B cell (primary cell): ENCODE data around the gene CBX5. TPM values are rescaled to one million over a fixed set of nuclear protein-coding genes. Genes with fewer than 3 reads are reported as not detected.

Experiments
- ATAC-seq: fragments of 200-7000 bp; cut with Tn5 transposase; one replicate; pipeline ENCODE4 v1.10.0; 2021; ENCODE audit warnings: low read depth, mild to moderate bottlenecking, moderate number of reproducible peaks, moderate library complexity
- CTCF ChIA-PET: fragments of 350-600 bp; sonication (Branson Sonifier 250); formaldehyde crosslinking; loops from one replicate; lab custom pipeline; 2021; ENCODE audit warnings: antibody characterized with exemption, inconsistent platforms; lab: Charles Lee
- POLR2A ChIA-PET: fragments of 350-600 bp; sonication (Branson Sonifier 250); formaldehyde crosslinking; loops from one replicate; lab custom pipeline; 2021; ENCODE audit warnings: antibody characterized with exemption; lab: Charles Lee
- DNase-seq: peaks from one replicate; pipeline ENCODE4 v3.0.0; 2013
- H2AFZ ChIP-seq: 2 replicates; pipeline ENCODE4 v1.6.1; 2012; ENCODE audit warnings: mild to moderate bottlenecking, low read depth, low read length; ENCODE audit not compliant: insufficient read depth, poor library complexity, severe bottlenecking
- H3K27ac ChIP-seq, 2 donors: 1 replicate in 1 of 2; 2 replicates in 1 of 2; pipeline ENCODE4 v1.5.1; 2012 to 2013; ENCODE audit warnings: low read length in 2 of 2, mild to moderate bottlenecking in 2 of 2, moderate library complexity in 1 of 2
- H3K27me3 ChIP-seq, 4 experiments: fragments of 200-600 bp in 1 of 4; sonication (generic) in 1 of 4; replicated peaks in 1 of 4; 1 replicate in 2 of 4; 2 replicates in 2 of 4; pipeline versions ENCODE4 v1.6.1 to v1.7.0; 2013 to 2016; ENCODE audit warnings: low read length in 3 of 4, mild to moderate bottlenecking in 2 of 4, mixed read lengths in 1 of 4, moderate library complexity in 1 of 4; ENCODE audit not compliant: insufficient read depth in 4 of 4, control insufficient read depth in 3 of 4; ENCODE audit errors: control extremely low read depth in 1 of 4
- H3K36me3 ChIP-seq, 2 experiments: replicated peaks in 1 of 2; 1 replicate in 1 of 2; 2 replicates in 1 of 2; pipeline versions ENCODE4 v1.6.1 to v1.7.1; 2013; ENCODE audit warnings: low read length in 1 of 2; ENCODE audit not compliant: insufficient read depth in 2 of 2, control insufficient read depth in 1 of 2; ENCODE audit errors: control extremely low read depth in 1 of 2, extremely low read depth in 1 of 2
- H3K4me1 ChIP-seq, 2 donors: fragments of 200-600 bp in 1 of 2; sonication (generic) in 1 of 2; 1 replicate in 1 of 2; 2 replicates in 1 of 2; pipeline versions ENCODE4 v1.5.1 to v1.6.1; 2013 to 2017; ENCODE audit warnings: low read length in 2 of 2; ENCODE audit not compliant: control insufficient read depth in 2 of 2, insufficient read depth in 2 of 2
- H3K4me2 ChIP-seq: replicated peaks from 2 replicates; pipeline ENCODE3; 2012; ENCODE audit warnings: mild to moderate bottlenecking, low read depth, low read length; ENCODE audit not compliant: poor library complexity, severe bottlenecking
- H3K4me3 ChIP-seq, 5 experiments: fragments of 200-600 bp in 1 of 5; sonication (generic) in 1 of 5; 1 replicate in 3 of 5; 2 replicates in 2 of 5; pipeline versions ENCODE4 v1.5.1 to v1.7.0; 2011 to 2016; ENCODE audit warnings: low read length in 4 of 5, mild to moderate bottlenecking in 4 of 5, low read depth in 2 of 5, control low read depth in 1 of 5, moderate library complexity in 1 of 5; ENCODE audit not compliant: insufficient read depth in 1 of 5; ENCODE audit errors: control extremely low read depth in 1 of 5, extremely low read depth in 1 of 5
- H3K79me2 ChIP-seq: fragments of 200-600 bp; sonication (generic); one replicate; pipeline ENCODE4 v1.6.0; 2016; ENCODE audit warnings: low read length; ENCODE audit not compliant: control insufficient read depth, insufficient read depth
- H3K9ac ChIP-seq: fragments of 200-600 bp; sonication (generic); 2 replicates; pipeline ENCODE4 v1.6.1; 2017; ENCODE audit warnings: mild to moderate bottlenecking, low read length, moderate library complexity
- H3K9me3 ChIP-seq, 3 donors: one replicate each; pipeline versions ENCODE4 v1.6.1 to v1.7.1; 2013; ENCODE audit warnings: low read length in 2 of 3; ENCODE audit not compliant: control insufficient read depth in 2 of 3, insufficient read depth in 1 of 3; ENCODE audit errors: control extremely low read depth in 1 of 3
- H4K20me1 ChIP-seq: 2 replicates; pipeline ENCODE4 v1.6.0; 2012; ENCODE audit warnings: mild to moderate bottlenecking, low read length; ENCODE audit not compliant: insufficient read depth, control insufficient read depth, poor library complexity, severe bottlenecking
- H3K27ac Mint-ChIP-seq: one replicate; pipeline ENCODE4 v1.8.0; 2021; ENCODE audit warnings: mixed read lengths
- H3K27me3 Mint-ChIP-seq: one replicate; pipeline ENCODE4 v1.8.0; 2021; ENCODE audit warnings: mixed read lengths
- H3K4me1 Mint-ChIP-seq: one replicate; pipeline ENCODE4 v1.8.0; 2021; ENCODE audit warnings: mixed read lengths
- H3K4me3 Mint-ChIP-seq: one replicate; pipeline ENCODE4 v1.8.0; 2021; ENCODE audit warnings: mixed read lengths
- H3K9me3 Mint-ChIP-seq: one replicate; pipeline ENCODE4 v1.8.0; 2022; ENCODE audit warnings: mixed read lengths; ENCODE audit not compliant: insufficient read depth
- CTCF ChIP-seq: fragments of 200-600 bp; IDR thresholded peaks from one replicate; pipeline ENCODE4 v1.8.0; 2022; ENCODE audit warnings: antibody characterized with exemption, mild to moderate bottlenecking
- EZH2 ChIP-seq: IDR thresholded peaks from 2 replicates; pipeline ENCODE4 v1.6.1; 2012; ENCODE audit warnings: borderline replicate concordance, low read depth, mild to moderate bottlenecking, moderate library complexity, low read length; ENCODE audit not compliant: insufficient read depth, poor library complexity, severe bottlenecking
- WGBS: methylation state at CpG from one replicate; pipeline ENCODE4 v1.1.5; 2013; ENCODE audit warnings: missing lambda C conversion rate; ENCODE audit not compliant: insufficient coverage; 5-methylcytosine and 5-hydroxymethylcytosine counted together
- intact Hi-C: fragments of 100-400 bp; cut with micrococcal nuclease; formaldehyde crosslinking; loops from one replicate; pipeline ENCODE4 v1.10.0; 2022
- polyA plus RNA-seq: library from polyadenylated mRNA; depleted of rRNA; stranded (reverse); fragments of >200 nt; gene quantifications from 2 replicates; pipeline ENCODE4 v1.2.3, GENCODE V29; 2012
- total RNA-seq, 2 donors: library from RNA; stranded (reverse); fragments of 120-200 nt in 1 of 2; gene quantifications; 1 replicate in 1 of 2; 2 replicates in 1 of 2; pipeline versions ENCODE4 v1.2.3 to v1.2.4, GENCODE V29; 2013 to 2022

CBX5 gene
- total and polyA plus RNA-seq, 2 donors (not counting 1 experiment from before 2014, with no cell fraction given) = 10.5 to 66.2 TPM

GRCh38 chr12:54220567-54220966, 59.4 kb downstream of the CBX5 start:
- no peak overlapping the region for H3K9ac ChIP-seq
- TF ChIP-seq CTCF (no peak), EZH2 (no peak)
- no peak overlapping the region for H3K4me3 Mint-ChIP-seq
- peaks cover 0 to 6% (median 0%) of the 10 kb centered on the region in 4 experiments for H3K27me3 ChIP-seq
- H3K9me3 ChIP-seq = peaks cover 0 to 7% (median 0%) of the 10 kb centered on the region in 3 donors
- no peak overlapping the region for H3K27ac Mint-ChIP-seq
- H3K27ac ChIP-seq = no peak overlapping the region
- WGBS = 66% methylated on average over 5 of the region's 7 CpGs
- no peak for ATAC-seq
- H3K4me1 Mint-ChIP-seq = peaks cover 29% of the 10 kb centered on the region
- POLR2A ChIA-PET = no interaction called here
- no peaks in the 10 kb centered on the region for H3K27me3 Mint-ChIP-seq
- no peak for DNase-seq
- no peaks in the 10 kb centered on the region for H3K36me3 ChIP-seq
- no peak overlapping the region for H3K4me2 ChIP-seq
- CTCF ChIA-PET = interaction anchor here (0.7 to 5.0 kb wide), 14 partner anchors 8 to 159 kb away, joined by 3 to 26 read pairs (median 4); partner anchors contain the start of genes COPZ1 and HNRNPA1
- H3K9me3 Mint-ChIP-seq = no peaks in the 10 kb centered on the region
- peaks cover 25 to 31% of the 10 kb centered on the region in 2 donors for H3K4me1 ChIP-seq
- intact Hi-C loops = loop anchor here (1.0 to 2.0 kb wide), 2 partner anchors 104 to 148 kb away; partner anchors contain the start of gene COPZ1
- no peaks in the 10 kb centered on the region for H3K79me2 ChIP-seq
- no peaks in the 10 kb centered on the region for H4K20me1 ChIP-seq
- H3K4me3 ChIP-seq = no peak overlapping the region
- H2AFZ ChIP-seq = no peak overlapping the region

- peaks cover 30 to 35% of the 10 kb centered on the region in 2 donors for H3K4me1 ChIP-seq
- ChIA-PET CTCF (interaction anchor here (0.6 to 5.0 kb wide), 17 partner anchors 8 to 214 kb away, joined by 3 to 26 read pairs (median 4); partner anchors contain the start of genes COPZ1 and HNRNPA1), POLR2A (no interaction called here)
- no peak overlapping the region for H3K27ac Mint-ChIP-seq
- no peaks in the 10 kb centered on the region for H3K36me3 ChIP-seq
- 62% methylated on average over 8 of the region's 8 CpGs for WGBS
- peaks cover 0 to 6% (median 0%) of the 10 kb centered on the region in 4 experiments for H3K27me3 ChIP-seq
- no peaks in the 10 kb centered on the region for H3K27me3 Mint-ChIP-seq
- peak; percentile 40 for ATAC-seq
- H3K4me1 Mint-ChIP-seq = peaks cover 34% of the 10 kb centered on the region
- H4K20me1 ChIP-seq = no peaks in the 10 kb centered on the region
- peak; percentile 81 for DNase-seq
- no peak overlapping the region for H3K27ac ChIP-seq
- no peak overlapping the region for H3K4me3 Mint-ChIP-seq
- H3K79me2 ChIP-seq = no peaks in the 10 kb centered on the region
- intact Hi-C loops = loop anchor here (1.0 to 2.0 kb wide), 2 partner anchors 105 to 148 kb away; partner anchors contain the start of gene COPZ1
- no peak overlapping the region for H3K9ac ChIP-seq
- H3K4me2 ChIP-seq = no peak overlapping the region
- H3K9me3 ChIP-seq = peaks cover 0 to 7% (median 0%) of the 10 kb centered on the region in 3 donors
- H2AFZ ChIP-seq = no peak overlapping the region
- TF ChIP-seq EZH2 (no peak), CTCF (peak; percentile 77)
- no peaks in the 10 kb centered on the region for H3K9me3 Mint-ChIP-seq
- H3K4me3 ChIP-seq = no peak overlapping the region
These were observed 59.8 kb downstream of the CBX5 start for GRCh38 chr12:54220092-54220557.
